ENCODE results near the gene RPS19BP1. TPM values are rescaled to one million over a fixed set of nuclear protein-coding genes. Genes with fewer than 3 reads are reported as not detected.

Gene RPS19BP1
- polyA plus RNA-seq, 4 donors = 59.8 to 186 (median 181) TPM

GRCh38 chr22:39556970-39557841, 24.7 kb upstream of the RPS19BP1 start:
- DNase-seq = peak in 1 of 2 donors; percentile 43
- H3K27me3 ChIP-seq (ENCODE audit: control insufficient read depth in 3 of 3, insufficient read depth in 3 of 3, low read length in 3 of 3) = peaks cover 3 to 68% (median 21%) of the 10 kb centered on the region in 3 donors
- H3K4me1 ChIP-seq (ENCODE audit: control insufficient read depth in 3 of 3, insufficient read depth in 2 of 3, low read depth in 1 of 3, low read length in 2 of 3) = no peaks in the 10 kb centered on the region
- H3K9me3 ChIP-seq (ENCODE audit: control insufficient read depth in 2 of 2, insufficient read depth in 1 of 2, low read depth in 1 of 2, low read length in 1 of 2) = no peaks in the 10 kb centered on the region
- peak overlapping the region in 1 of 3 donors; percentile 27 for H3K4me3 ChIP-seq (ENCODE audit: low read depth in 1 of 3, low read length in 3 of 3)
- WGBS, 3 donors = 6 to 10% (median 6%) methylated on average over 43 to 72 of the region's 72 CpGs
- no peaks in the 10 kb centered on the region for H3K36me3 ChIP-seq (ENCODE audit: control insufficient read depth in 3 of 3, insufficient read depth in 2 of 3, low read depth in 1 of 3, low read length in 3 of 3)
- H3K27ac ChIP-seq (ENCODE audit: low read depth in 1 of 3, low read length in 2 of 3) = no peak overlapping the region
- no peak for FAIRE-seq

GRCh38 chr22:39554151-39554550, 21.6 kb upstream of the RPS19BP1 start:
- Histone ChIP-seq H3K4me3 (ENCODE audit: low read depth in 1 of 3, low read length in 3 of 3) (no peak overlapping the region), H3K4me1 (ENCODE audit: control insufficient read depth in 3 of 3, insufficient read depth in 2 of 3, low read depth in 1 of 3, low read length in 2 of 3) (no peaks in the 10 kb centered on the region), H3K27ac (ENCODE audit: low read depth in 1 of 3, low read length in 2 of 3) (no peak overlapping the region), H3K36me3 (ENCODE audit: control insufficient read depth in 3 of 3, insufficient read depth in 2 of 3, low read depth in 1 of 3, low read length in 3 of 3) (no peaks in the 10 kb centered on the region), H3K27me3 (ENCODE audit: control insufficient read depth in 3 of 3, insufficient read depth in 3 of 3, low read length in 3 of 3) (peaks cover 3 to 55% (median 18%) of the 10 kb centered on the region in 3 donors), H3K9me3 (ENCODE audit: control insufficient read depth in 2 of 2, insufficient read depth in 1 of 2, low read depth in 1 of 2, low read length in 1 of 2) (no peaks in the 10 kb centered on the region)
- WGBS, 3 donors = 37 to 53% (median 42%) methylated on average over 3 of the region's 3 CpGs
- FAIRE-seq (no peak), DNase-seq (no peak)

- Histone ChIP-seq H3K4me3 (ENCODE audit: low read depth in 1 of 3, low read length in 3 of 3) (no peak overlapping the region), H3K27me3 (ENCODE audit: control insufficient read depth in 3 of 3, insufficient read depth in 3 of 3, low read length in 3 of 3) (peaks cover 3 to 54% (median 12%) of the 10 kb centered on the region in 3 donors), H3K9me3 (ENCODE audit: control insufficient read depth in 2 of 2, insufficient read depth in 1 of 2, low read depth in 1 of 2, low read length in 1 of 2) (no peaks in the 10 kb centered on the region), H3K36me3 (ENCODE audit: control insufficient read depth in 3 of 3, insufficient read depth in 2 of 3, low read depth in 1 of 3, low read length in 3 of 3) (no peaks in the 10 kb centered on the region), H3K4me1 (ENCODE audit: control insufficient read depth in 3 of 3, insufficient read depth in 2 of 3, low read depth in 1 of 3, low read length in 2 of 3) (no peaks in the 10 kb centered on the region), H3K27ac (ENCODE audit: low read depth in 1 of 3, low read length in 2 of 3) (no peak overlapping the region)
- no peak for DNase-seq
- FAIRE-seq = no peak
- 67 to 91% (median 88%) methylated on average over 3 of the region's 3 CpGs for WGBS, 3 donors
Measured at GRCh38 chr22:39553429-39553828, 20.9 kb upstream of the RPS19BP1 start.

- no peak overlapping the region for H3K27ac ChIP-seq (ENCODE audit: low read depth in 1 of 3, low read length in 2 of 3)
- no peaks in the 10 kb centered on the region for H3K4me1 ChIP-seq (ENCODE audit: control insufficient read depth in 3 of 3, insufficient read depth in 2 of 3, low read depth in 1 of 3, low read length in 2 of 3)
- FAIRE-seq (no peak), DNase-seq (no peak)
- WGBS, 3 donors = 23 to 48% (median 44%) methylated on average over 2 of the region's 2 CpGs
- H3K4me3 ChIP-seq (ENCODE audit: low read depth in 1 of 3, low read length in 3 of 3) = no peak overlapping the region
- H3K36me3 ChIP-seq (ENCODE audit: control insufficient read depth in 3 of 3, insufficient read depth in 2 of 3, low read depth in 1 of 3, low read length in 3 of 3) = no peaks in the 10 kb centered on the region
- H3K27me3 ChIP-seq (ENCODE audit: control insufficient read depth in 3 of 3, insufficient read depth in 3 of 3, low read length in 3 of 3) = peaks cover 0 to 44% (median 0%) of the 10 kb centered on the region in 3 donors
- no peaks in the 10 kb centered on the region for H3K9me3 ChIP-seq (ENCODE audit: control insufficient read depth in 2 of 2, insufficient read depth in 1 of 2, low read depth in 1 of 2, low read length in 1 of 2)
Measured at GRCh38 chr22:39547587-39547947, 15.0 kb upstream of the RPS19BP1 start.

GRCh38 chr22:39546889-39547586, 14.5 kb upstream of the RPS19BP1 start:
- Histone ChIP-seq H3K27ac (ENCODE audit: low read depth in 1 of 3, low read length in 2 of 3) (no peak overlapping the region), H3K9me3 (ENCODE audit: control insufficient read depth in 2 of 2, insufficient read depth in 1 of 2, low read depth in 1 of 2, low read length in 1 of 2) (no peaks in the 10 kb centered on the region), H3K27me3 (ENCODE audit: control insufficient read depth in 3 of 3, insufficient read depth in 3 of 3, low read length in 3 of 3) (peaks cover 0 to 39% (median 0%) of the 10 kb centered on the region in 3 donors), H3K4me3 (ENCODE audit: low read depth in 1 of 3, low read length in 3 of 3) (no peak overlapping the region), H3K4me1 (ENCODE audit: control insufficient read depth in 3 of 3, insufficient read depth in 2 of 3, low read depth in 1 of 3, low read length in 2 of 3) (no peaks in the 10 kb centered on the region), H3K36me3 (ENCODE audit: control insufficient read depth in 3 of 3, insufficient read depth in 2 of 3, low read depth in 1 of 3, low read length in 3 of 3) (no peaks in the 10 kb centered on the region)
- DNase-seq (no peak), FAIRE-seq (no peak)
- WGBS, 3 donors = 36 to 59% (median 41%) methylated on average over 4 to 5 of the region's 5 CpGs

- DNase-seq = peak in 1 of 2 donors; percentile 75
- no peak for FAIRE-seq
- WGBS, 3 donors = 26 to 37% (median 29%) methylated on average over 39 of the region's 39 CpGs
Measured at GRCh38 chr22:39545386-39546365, 13.1 kb upstream of the RPS19BP1 start.

GRCh38 chr22:39543095-39543494, 10.5 kb upstream of the RPS19BP1 start:
- 15 to 21% (median 18%) methylated on average over 11 of the region's 11 CpGs for WGBS, 3 donors
- no peaks in the 10 kb centered on the region for H3K4me1 ChIP-seq (ENCODE audit: control insufficient read depth in 3 of 3, insufficient read depth in 2 of 3, low read depth in 1 of 3, low read length in 2 of 3)
- no peak for FAIRE-seq
- peak in 1 of 2 donors; percentile 38 for DNase-seq
- no peaks in the 10 kb centered on the region for H3K36me3 ChIP-seq (ENCODE audit: control insufficient read depth in 3 of 3, insufficient read depth in 2 of 3, low read depth in 1 of 3, low read length in 3 of 3)
- H3K9me3 ChIP-seq (ENCODE audit: control insufficient read depth in 2 of 2, insufficient read depth in 1 of 2, low read depth in 1 of 2, low read length in 1 of 2) = no peaks in the 10 kb centered on the region
- H3K4me3 ChIP-seq (ENCODE audit: low read depth in 1 of 3, low read length in 3 of 3) = no peak overlapping the region
- H3K27ac ChIP-seq (ENCODE audit: low read depth in 1 of 3, low read length in 2 of 3) = no peak overlapping the region
- peaks cover 0 to 22% (median 0%) of the 10 kb centered on the region in 3 donors for H3K27me3 ChIP-seq (ENCODE audit: control insufficient read depth in 3 of 3, insufficient read depth in 3 of 3, low read length in 3 of 3)

More at GRCh38 chr22:39545386-39546365, 13.1 kb upstream of the RPS19BP1 start:
- Histone ChIP-seq H3K9me3 (ENCODE audit: control insufficient read depth in 2 of 2, insufficient read depth in 1 of 2, low read depth in 1 of 2, low read length in 1 of 2) (no peaks in the 10 kb centered on the region), H3K4me3 (ENCODE audit: low read depth in 1 of 3, low read length in 3 of 3) (no peak overlapping the region), H3K27me3 (ENCODE audit: control insufficient read depth in 3 of 3, insufficient read depth in 3 of 3, low read length in 3 of 3) (peaks cover 0 to 36% (median 0%) of the 10 kb centered on the region in 3 donors), H3K4me1 (ENCODE audit: control insufficient read depth in 3 of 3, insufficient read depth in 2 of 3, low read depth in 1 of 3, low read length in 2 of 3) (no peaks in the 10 kb centered on the region), H3K36me3 (ENCODE audit: control insufficient read depth in 3 of 3, insufficient read depth in 2 of 3, low read depth in 1 of 3, low read length in 3 of 3) (no peaks in the 10 kb centered on the region), H3K27ac (ENCODE audit: low read depth in 1 of 3, low read length in 2 of 3) (no peak overlapping the region)

- DNase-seq (no peak), FAIRE-seq (no peak)
- Histone ChIP-seq H3K9me3 (ENCODE audit: control insufficient read depth in 2 of 2, insufficient read depth in 1 of 2, low read depth in 1 of 2, low read length in 1 of 2) (no peaks in the 10 kb centered on the region), H3K27ac (ENCODE audit: low read depth in 1 of 3, low read length in 2 of 3) (no peak overlapping the region), H3K36me3 (ENCODE audit: control insufficient read depth in 3 of 3, insufficient read depth in 2 of 3, low read depth in 1 of 3, low read length in 3 of 3) (no peaks in the 10 kb centered on the region), H3K27me3 (ENCODE audit: control insufficient read depth in 3 of 3, insufficient read depth in 3 of 3, low read length in 3 of 3) (peaks cover 0 to 7% (median 0%) of the 10 kb centered on the region in 3 donors), H3K4me1 (ENCODE audit: control insufficient read depth in 3 of 3, insufficient read depth in 2 of 3, low read depth in 1 of 3, low read length in 2 of 3) (peaks cover 0 to 4% (median 0%) of the 10 kb centered on the region in 3 donors), H3K4me3 (ENCODE audit: low read depth in 1 of 3, low read length in 3 of 3) (no peak overlapping the region)
- 44 to 60% (median 47%) methylated on average over 2 of the region's 2 CpGs for WGBS, 3 donors
Measured at GRCh38 chr22:39537975-39538374, 5.4 kb upstream of the RPS19BP1 start.

Data from small intestine (tissue), 7 donors.